Breast epithelium (tissue), 4 donors: ENCODE data around the gene OCA2. TPM values are rescaled to one million over a fixed set of nuclear protein-coding genes. Genes with fewer than 3 reads are reported as not detected.

Experiments used
- DNase-seq, 2 donors: peaks; one replicate each; pipeline ENCODE4 v3.0.0-alpha.2; 2019; ENCODE audit warnings: low spot score in 2 of 2
- H3K27ac ChIP-seq, 2 donors: fragments of 200-600 bp; sonication (generic) in 1 of 2; one replicate each; pipeline ENCODE4 v1.5.1; 2016 to 2019; ENCODE audit warnings: mild to moderate bottlenecking in 1 of 2
- H3K27me3 ChIP-seq, 2 donors: fragments of 200-600 bp; sonication (generic) in 1 of 2; one replicate each; pipeline versions ENCODE4 v1.5.1 to v1.6.0; 2017 to 2019; ENCODE audit warnings: control low read depth in 1 of 2, mild to moderate bottlenecking in 1 of 2
- H3K36me3 ChIP-seq: fragments of 200-600 bp; one replicate; pipeline ENCODE4 v1.5.1; 2019
- H3K4me1 ChIP-seq, 2 donors: fragments of 200-600 bp; sonication (generic); one replicate each; pipeline ENCODE4 v1.5.1; 2016 to 2019; ENCODE audit warnings: control low read depth in 1 of 2
- H3K4me3 ChIP-seq, 3 donors: fragments of 200-600 bp; sonication (generic); 1 replicate in 2 of 3; 2 replicates in 1 of 3; pipeline ENCODE4 v1.5.1; 2016 to 2019; ENCODE audit warnings: mild to moderate bottlenecking in 3 of 3, moderate library complexity in 2 of 3
- H3K9me3 ChIP-seq, 2 donors: fragments of 200-600 bp; sonication (generic) in 1 of 2; one replicate each; pipeline ENCODE4 v1.5.1; 2016 to 2019; ENCODE audit warnings: control low read depth in 1 of 2
- CTCF ChIP-seq, 3 donors: fragments of 450-650 bp; IDR thresholded peaks; one replicate each; pipeline ENCODE4 v1.5.1; 2016 to 2017; ENCODE audit warnings: antibody characterized with exemption in 3 of 3, mild to moderate bottlenecking in 3 of 3, moderate library complexity in 3 of 3
- POLR2A ChIP-seq: fragments of 450-650 bp; IDR thresholded peaks from one replicate; pipeline ENCODE4 v1.6.1; 2016; ENCODE audit warnings: antibody characterized with exemption, mild to moderate bottlenecking, moderate library complexity
- POLR2AphosphoS5 ChIP-seq, 3 donors: sonication (generic); formaldehyde crosslinking; IDR thresholded peaks; one replicate each; pipeline ENCODE4 v1.6.1; 2017; ENCODE audit warnings: antibody characterized with exemption in 3 of 3
- intact Hi-C: fragments of 100-400 bp; cut with DNase I; formaldehyde crosslinking; loops from one replicate; pipeline ENCODE4 v1.15.1; 2023; ENCODE audit warnings: low total_unique reads
- total RNA-seq, 3 donors: library from RNA; depleted of rRNA; stranded (reverse); fragments of >200 nt; gene quantifications; one replicate each; pipeline ENCODE4 v1.1.0, GENCODE V29; 2016

OCA2 gene
- total RNA-seq, 3 donors from 2014 or later: 0.59 to 0.80 (median 0.66) TPM

- no peak for TF ChIP-seq CTCF (IDR thresholded peaks at IDR 0.05)
- TF ChIP-seq POLR2A: no peak
- TF ChIP-seq POLR2AphosphoS5 (IDR thresholded peaks at IDR 0.05): no peak
- DNase-seq: no peak
- Histone ChIP-seq H3K27ac (no peak overlapping the region), H3K36me3 (no peaks in the 10 kb centered on the region), H3K9me3 (peaks cover 0 to 17% of the 10 kb centered on the region in 2 donors), H3K4me3 (no peak overlapping the region), H3K4me1 (no peaks in the 10 kb centered on the region), H3K27me3 (peaks cover 0 to 23% of the 10 kb centered on the region in 2 donors)
- intact Hi-C loops: no loop called here
These were observed 7.8 kb downstream of the OCA2 start for GRCh38 chr15:28091313-28091712.

GRCh38 chr15:28086175-28086703 is 12.9 kb downstream of the OCA2 start:
- DNase-seq: no peak
- intact Hi-C loops: no loop called here
- Histone ChIP-seq H3K36me3 (no peaks in the 10 kb centered on the region), H3K4me1 (no peaks in the 10 kb centered on the region), H3K4me3 (no peak overlapping the region), H3K27ac (no peak overlapping the region), H3K9me3 (peaks cover 7 to 10% of the 10 kb centered on the region in 2 donors), H3K27me3 (no peaks in the 10 kb centered on the region)
- no peak for TF ChIP-seq POLR2AphosphoS5 (IDR thresholded peaks at IDR 0.05)
- TF ChIP-seq POLR2A: no peak
- TF ChIP-seq CTCF (IDR thresholded peaks at IDR 0.05): peak in 2 of 3 donors; percentile 30 to 34

DNA sequence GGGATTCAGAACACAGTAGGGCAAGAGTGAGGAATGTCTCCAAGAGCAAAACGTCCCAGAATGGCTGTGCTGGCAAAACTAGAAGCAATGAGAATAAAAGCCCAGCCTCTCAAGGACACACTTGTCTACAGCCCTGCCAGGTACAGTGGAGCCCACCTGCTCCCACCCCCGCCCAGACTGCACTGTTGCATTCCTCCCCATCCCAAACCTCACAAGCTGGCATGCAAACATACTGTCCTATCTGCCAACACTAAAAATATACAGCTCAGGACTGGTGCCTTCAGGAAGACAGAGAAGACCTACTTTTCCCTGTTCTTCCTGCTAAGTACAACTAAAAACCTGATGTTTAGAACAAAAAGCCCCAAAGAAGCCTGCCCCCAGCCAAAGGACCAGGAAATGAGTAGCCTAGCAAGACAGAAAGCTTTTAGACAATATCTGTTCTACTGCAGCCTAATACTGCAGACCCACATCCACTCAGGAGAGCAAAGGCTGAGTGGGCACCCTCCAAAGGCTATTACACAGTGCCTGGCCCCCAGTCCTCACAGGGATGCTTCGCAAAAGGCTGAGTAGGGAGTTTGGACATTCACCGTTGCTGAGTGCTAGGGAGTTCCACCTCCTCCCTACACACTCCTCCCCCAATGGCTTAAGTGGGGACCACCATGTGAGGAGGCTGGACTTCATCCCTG is 13.5 kb downstream of the OCA2 start:
- Histone ChIP-seq H3K9me3 (peaks cover 4 to 7% of the 10 kb centered on the region in 2 donors), H3K4me3 (no peak overlapping the region), H3K36me3 (no peaks in the 10 kb centered on the region), H3K27ac (no peak overlapping the region), H3K27me3 (no peaks in the 10 kb centered on the region), H3K4me1 (no peaks in the 10 kb centered on the region)
- no peak for DNase-seq
- TF ChIP-seq CTCF (IDR thresholded peaks at IDR 0.05): no peak
- no peak for TF ChIP-seq POLR2AphosphoS5 (IDR thresholded peaks at IDR 0.05)
- no peak for TF ChIP-seq POLR2A
- intact Hi-C loops: no loop called here

DNA sequence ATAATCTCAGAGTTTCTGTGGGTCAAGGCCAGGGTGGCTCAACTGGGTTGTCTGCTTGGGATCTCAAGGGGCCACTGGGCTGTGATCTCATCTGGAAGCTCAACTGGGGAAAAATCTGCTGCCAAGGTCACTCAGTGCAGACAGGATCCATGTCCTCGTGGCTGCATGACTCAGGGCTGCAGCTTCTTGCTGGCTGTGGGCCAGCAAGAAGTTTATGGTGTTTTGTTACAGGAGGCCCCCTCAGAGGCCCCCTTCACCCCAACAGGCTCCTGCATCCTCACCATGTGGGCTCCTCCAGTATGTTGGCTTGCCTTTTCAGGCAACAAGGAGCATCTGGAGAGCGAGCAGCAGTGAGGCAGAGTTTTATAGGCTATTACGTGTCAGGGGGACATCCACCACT is 14.6 kb downstream of the OCA2 start:
- peaks cover 0 to 7% of the 10 kb centered on the region in 2 donors for H3K9me3 ChIP-seq
- no peak overlapping the region for H3K27ac ChIP-seq
- H3K27me3 ChIP-seq: no peaks in the 10 kb centered on the region
- intact Hi-C loops: no loop called here
- TF ChIP-seq POLR2AphosphoS5 (IDR thresholded peaks at IDR 0.05) (no peak), CTCF (IDR thresholded peaks at IDR 0.05) (no peak)
- no peaks in the 10 kb centered on the region for H3K36me3 ChIP-seq
- H3K4me3 ChIP-seq: no peak overlapping the region
- DNase-seq: no peak
- H3K4me1 ChIP-seq: no peaks in the 10 kb centered on the region

DNA sequence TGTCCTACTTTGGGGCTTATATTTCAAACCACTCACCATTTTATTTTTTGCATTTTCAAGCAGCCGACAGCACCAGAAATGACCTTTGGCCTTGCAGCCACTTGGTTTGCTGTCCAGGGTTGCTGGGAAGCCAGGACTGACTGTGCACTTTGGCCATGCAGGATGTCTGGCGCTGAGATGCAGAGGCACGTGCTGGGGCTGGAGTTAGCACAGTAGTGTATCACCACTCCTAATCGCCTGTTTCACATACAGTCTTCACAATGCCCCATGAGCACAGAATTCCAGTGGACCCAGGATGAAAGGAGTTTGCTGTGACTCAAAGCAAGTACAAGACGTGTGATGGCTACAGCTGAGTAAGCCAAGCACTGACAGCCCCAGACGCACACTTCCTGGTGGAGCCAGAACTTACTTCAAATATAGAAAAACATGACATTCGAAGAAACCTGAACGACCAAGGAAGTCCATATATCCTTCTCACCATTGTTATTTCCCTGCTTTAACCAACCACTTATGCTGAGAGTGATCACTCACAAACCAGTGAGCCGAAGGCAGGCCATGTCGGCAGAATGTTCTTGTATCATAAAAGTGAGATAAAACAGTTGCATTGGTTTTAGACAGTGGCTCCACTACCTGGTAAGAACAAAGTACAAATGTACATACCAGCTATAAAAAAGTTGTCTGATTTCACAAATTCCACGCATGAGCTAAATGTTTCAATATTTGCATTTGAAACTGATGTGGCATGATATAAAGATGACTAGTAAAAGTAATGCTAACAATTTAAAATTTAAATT is 16.0 kb downstream of the OCA2 start:
- no peak for TF ChIP-seq POLR2AphosphoS5 (IDR thresholded peaks at IDR 0.05)
- no peak for TF ChIP-seq CTCF (IDR thresholded peaks at IDR 0.05)
- TF ChIP-seq POLR2A: no peak
- intact Hi-C loops: no loop called here
- H3K4me1 ChIP-seq: no peaks in the 10 kb centered on the region

More for the DNA sequence above, 16.0 kb downstream of the OCA2 start:
- no peak for DNase-seq
- no peak overlapping the region for H3K27ac ChIP-seq
- no peak overlapping the region for H3K4me3 ChIP-seq
- H3K36me3 ChIP-seq: no peaks in the 10 kb centered on the region
- H3K9me3 ChIP-seq: peaks cover 0 to 7% of the 10 kb centered on the region in 2 donors
- no peaks in the 10 kb centered on the region for H3K27me3 ChIP-seq
